Frontal cortex (tissue), 4 donors: ENCODE measurements around the gene NFKBIE. TPM values are rescaled to one million over a fixed set of nuclear protein-coding genes. Genes with fewer than 3 reads are reported as not detected.

ENCODE experiments used
- DNase-seq, 2 donors: peaks; one replicate each; pipeline ENCODE4 v3.0.0; 2012; ENCODE audit warnings: low spot score in 2 of 2
- FAIRE-seq: peaks from 2 replicates; lab custom pipeline; 2012; peaks lifted over from hg19 to GRCh38; lab: Jason Lieb, UNC
- total RNA-seq: library from RNA; depleted of rRNA; stranded (reverse); fragments of >200 nt; gene quantifications from one replicate; pipeline ENCODE4 v1.2.3, GENCODE V29; 2014
- donor health status: control.
- donor health status: control.
- donor health status: control.

The NFKBIE gene
- total RNA-seq, 1 donor from 2014 or later: 8.2 TPM

DNA sequence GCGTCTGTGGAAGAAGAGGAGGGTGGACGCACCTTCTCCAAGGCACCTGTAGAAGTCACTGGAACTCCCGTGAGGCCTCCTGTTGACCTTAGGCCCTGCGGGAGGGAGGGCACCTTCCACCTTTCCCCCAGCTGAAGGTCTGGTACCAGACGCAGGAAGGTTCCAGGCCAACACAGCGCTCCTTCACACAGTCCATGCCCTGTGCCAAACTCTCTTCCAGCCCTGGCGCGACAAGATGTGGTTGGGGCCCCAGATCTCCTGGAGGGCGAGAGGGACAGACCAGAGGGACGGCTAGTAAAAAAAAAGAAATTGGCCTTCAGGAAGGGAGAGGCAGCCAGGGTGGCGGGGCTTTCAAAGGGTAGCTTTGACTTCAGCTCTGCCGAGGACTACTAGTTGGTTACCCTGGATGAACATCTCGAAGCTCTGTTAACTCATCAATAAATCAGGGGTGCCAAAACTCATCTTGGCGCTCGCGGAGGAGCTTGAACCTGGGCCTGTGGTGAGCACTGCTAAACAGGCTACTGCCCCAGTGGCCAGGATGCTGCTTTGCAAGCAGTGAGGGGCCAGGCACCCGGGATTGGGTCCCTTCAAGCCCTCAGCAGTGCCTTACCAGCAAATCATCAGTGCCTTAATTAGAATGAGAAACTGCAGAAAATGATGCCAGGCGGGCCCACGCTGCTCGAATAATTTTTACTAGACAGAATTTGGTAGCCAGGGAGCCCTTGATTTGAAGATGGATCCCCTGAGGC lies 32.9 kb upstream of the NFKBIE start:
- no peak for FAIRE-seq
- no peak for DNase-seq

- DNase-seq: peak; percentile 59 to 72
- FAIRE-seq: no peak
Observed at GRCh38 chr6:44297063-44298038, 32.0 kb upstream of the NFKBIE start.

DNA sequence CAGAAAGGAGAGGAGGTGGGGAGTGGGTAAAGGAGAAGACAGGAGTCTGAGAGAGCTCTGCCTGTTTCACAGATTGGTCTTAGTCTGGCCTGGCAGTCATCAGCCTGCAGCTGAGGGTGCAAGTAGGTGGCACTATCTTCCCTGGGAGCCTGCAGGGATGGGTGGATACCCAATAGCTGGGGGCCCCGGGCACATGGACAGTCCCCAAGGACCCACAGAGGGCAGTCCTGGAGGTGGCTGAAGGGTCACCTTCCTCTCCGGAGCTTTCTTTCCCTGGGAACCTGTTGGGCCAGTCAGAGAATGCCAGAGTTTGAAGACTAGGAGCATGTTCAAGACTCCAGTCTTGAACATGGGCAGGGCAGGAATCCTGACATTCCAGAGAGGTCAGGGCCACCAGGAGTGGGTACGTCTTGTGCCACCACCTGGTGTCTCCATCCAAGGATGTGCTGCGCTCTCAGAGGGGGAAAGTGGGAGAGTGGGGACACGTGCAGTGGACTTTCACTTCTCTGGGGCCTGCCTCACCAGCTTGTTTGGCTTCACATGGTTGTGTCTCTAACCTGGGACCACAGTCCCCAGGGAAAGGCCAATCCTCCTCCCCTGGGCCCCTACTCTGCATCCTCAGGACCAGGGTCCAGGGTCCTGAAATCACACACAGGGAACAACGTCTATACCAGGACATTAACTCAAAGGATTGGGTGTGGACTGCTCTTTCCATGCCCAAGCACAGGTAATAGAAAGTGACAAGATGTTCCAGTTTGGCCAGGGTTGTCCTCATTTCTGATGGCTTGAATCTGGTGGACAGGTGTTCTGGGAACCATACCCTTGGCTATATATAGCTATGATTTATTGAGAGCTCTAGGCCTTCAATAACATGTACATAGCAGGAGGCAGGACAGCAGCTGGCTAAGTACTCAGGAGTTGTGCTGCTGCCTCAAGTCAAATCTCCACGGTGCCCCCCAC lies 29.8 kb upstream of the NFKBIE start:
- FAIRE-seq: no peak

DNA sequence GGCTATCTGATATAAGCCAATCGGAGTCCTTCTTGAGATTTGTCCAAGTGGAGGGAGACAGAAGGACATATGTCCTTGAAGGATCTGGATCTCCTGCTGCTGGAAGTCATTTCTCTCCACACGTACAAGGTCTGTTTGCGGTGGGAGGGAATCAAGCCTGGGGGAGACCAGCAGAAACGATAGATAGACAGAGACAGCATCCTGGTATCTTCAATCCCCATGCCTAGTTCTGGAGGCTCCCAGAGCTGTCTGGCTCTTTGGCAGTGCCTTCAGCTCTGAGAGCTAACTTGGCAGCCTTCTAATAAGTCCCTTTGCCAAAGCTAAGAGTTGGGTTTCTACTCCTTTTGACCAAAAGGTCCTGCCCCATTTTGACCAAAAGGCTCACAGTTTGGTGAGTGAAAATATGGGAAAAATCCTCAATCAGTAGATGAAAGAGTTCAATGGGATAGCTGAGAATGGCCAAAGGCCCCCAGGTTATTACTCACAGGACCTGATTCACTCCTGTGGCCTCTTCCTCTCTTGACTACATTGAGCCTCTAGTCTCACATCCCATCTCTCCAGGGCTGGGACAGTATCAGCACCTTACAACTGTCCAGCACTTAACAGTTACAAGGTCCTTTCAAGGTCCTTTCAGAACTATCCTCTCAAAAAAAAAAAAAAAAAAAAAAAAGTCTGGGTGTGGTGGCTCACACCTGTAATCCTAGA lies 27.5 kb upstream of the NFKBIE start:
- DNase-seq (no peak), FAIRE-seq (no peak)

More for the DNA sequence above, 29.8 kb upstream of the NFKBIE start:
- DNase-seq: no peak

GRCh38 chr6:44291841-44292240 lies 26.5 kb upstream of the NFKBIE start:
- DNase-seq (no peak), FAIRE-seq (no peak)

- no peak for DNase-seq
- no peak for FAIRE-seq
Observed at GRCh38 chr6:44289726-44290260, 24.4 kb upstream of the NFKBIE start.

DNA sequence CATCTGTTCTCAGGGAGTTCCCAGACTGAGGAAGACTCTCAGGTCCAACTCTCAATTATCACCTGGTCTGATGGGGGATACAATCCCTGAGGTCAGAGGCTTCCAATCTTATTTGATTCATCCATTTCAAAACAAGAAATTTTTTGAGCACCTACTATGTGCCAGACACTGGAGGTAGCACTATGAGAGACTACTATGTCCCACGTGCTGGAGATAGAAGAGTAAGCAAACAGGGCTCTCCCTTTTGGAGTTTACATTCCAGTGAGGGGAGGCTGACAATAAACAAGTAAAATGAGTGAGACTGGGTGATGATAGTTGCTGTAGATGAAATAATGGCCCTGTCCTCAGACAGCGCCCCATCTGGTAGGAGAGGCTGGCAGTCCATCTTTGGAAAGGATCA lies 21.4 kb upstream of the NFKBIE start:
- FAIRE-seq (no peak), DNase-seq (no peak)

GRCh38 chr6:44286285-44286565 lies 20.9 kb upstream of the NFKBIE start:
- DNase-seq (no peak), FAIRE-seq (no peak)

DNA sequence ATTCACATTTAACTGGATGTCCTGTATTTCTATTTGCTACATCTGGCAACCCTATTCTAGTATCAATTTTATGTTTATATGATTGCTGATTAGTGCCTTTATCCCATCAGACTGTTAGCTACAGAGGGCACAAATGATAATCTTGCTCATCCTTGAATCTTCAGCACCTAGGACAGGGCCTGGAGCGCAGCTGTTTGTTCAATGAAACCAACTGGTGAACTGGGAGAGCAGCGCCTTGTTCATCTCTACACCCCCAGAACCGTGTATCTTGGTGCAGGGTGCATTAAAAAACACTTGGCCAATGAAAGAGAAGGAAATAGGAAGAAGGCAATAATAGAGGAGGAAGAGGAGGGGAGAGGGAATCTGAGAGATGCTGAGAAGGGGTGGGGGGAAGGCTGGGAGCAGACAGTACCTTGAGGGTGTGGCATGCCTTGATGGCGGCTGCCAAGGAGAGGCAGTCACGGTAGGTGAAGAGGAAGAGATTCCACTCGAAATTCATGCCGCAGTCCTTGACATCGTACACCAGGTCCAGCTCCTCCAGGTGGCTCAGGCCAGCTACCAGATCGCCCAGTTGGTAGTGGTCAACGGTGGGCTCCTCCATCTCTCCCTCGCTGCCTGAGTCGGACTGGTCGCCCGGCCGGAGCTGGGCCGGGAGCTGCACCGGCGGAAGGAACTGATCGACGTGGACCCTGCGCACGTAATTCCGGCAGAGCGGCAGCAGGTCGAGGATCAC lies 20.4 kb upstream of the NFKBIE start:
- no peak for DNase-seq
- no peak for FAIRE-seq

GRCh38 chr6:44284867-44285266 lies 19.5 kb upstream of the NFKBIE start:
- FAIRE-seq: no peak
- no peak for DNase-seq

GRCh38 chr6:44284121-44284520 lies 18.8 kb upstream of the NFKBIE start:
- no peak for FAIRE-seq
- no peak for DNase-seq

DNA sequence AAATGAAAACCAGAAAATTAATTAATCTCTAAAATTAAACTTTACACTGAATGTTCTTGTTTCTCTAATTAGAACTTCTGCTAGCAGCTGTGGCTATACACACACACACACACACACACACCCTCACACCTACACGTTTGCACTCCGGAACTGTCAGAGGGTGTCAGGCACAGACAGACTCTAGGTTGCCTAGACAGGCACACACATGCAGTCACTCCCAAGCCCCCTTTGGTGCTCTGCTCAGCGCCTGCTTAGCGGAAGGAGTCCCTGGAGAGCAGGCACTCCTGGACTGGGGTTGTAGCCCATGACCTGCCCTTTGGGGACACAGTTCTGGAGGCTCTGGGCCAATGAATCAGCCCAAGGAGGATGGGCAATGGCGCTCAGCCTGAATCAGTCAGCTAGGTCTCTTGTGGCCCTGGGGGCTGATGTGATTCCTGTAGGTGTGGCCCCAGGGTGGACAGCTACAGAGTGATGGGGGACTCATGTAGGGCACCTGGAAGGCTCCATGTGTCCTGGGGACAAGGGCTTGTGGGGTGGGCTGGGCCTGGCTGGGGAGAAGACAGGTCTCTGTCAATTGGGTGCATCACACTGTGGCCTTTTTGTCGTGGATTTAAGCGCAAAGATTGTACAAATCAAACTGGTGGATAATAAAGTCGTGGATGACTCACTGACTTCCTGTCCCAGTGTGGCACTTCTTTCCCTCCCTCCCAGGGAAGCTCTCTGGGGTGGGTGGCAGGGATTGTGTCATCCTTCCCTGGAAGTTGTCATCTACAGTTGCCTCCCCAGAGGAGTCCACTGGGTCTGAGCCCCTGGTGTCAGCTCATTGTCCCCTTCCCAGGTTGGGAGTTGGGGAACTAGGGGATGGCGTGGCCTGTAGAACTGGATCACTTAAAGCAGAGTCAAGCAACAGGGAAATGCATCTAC lies 13.7 kb upstream of the NFKBIE start:
- no peak for DNase-seq
- no peak for FAIRE-seq

GRCh38 chr6:44278315-44278714 lies 13.0 kb upstream of the NFKBIE start:
- no peak for DNase-seq

DNA sequence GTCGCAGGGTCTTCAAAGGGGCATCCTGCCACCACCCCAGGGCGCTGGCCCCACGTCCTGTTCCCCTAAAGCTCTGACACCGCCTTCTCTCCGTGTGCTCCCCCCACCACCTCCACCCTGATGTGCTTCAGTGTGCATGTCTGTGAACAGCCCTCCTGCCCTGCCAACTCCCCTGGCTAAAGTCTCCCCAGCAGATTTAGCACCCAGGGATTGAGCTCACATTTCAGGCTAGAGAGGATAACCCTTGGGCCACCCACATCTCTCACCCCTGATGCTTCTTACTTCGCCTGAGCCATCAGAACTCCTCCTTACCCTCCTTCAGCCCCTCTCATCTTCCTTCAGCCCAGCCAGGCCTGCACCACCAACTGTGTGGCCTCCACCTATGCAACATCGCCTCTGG lies 12.4 kb upstream of the NFKBIE start:
- FAIRE-seq (no peak), DNase-seq (no peak)

More at GRCh38 chr6:44278315-44278714, 13.0 kb upstream of the NFKBIE start:
- no peak for FAIRE-seq

DNA sequence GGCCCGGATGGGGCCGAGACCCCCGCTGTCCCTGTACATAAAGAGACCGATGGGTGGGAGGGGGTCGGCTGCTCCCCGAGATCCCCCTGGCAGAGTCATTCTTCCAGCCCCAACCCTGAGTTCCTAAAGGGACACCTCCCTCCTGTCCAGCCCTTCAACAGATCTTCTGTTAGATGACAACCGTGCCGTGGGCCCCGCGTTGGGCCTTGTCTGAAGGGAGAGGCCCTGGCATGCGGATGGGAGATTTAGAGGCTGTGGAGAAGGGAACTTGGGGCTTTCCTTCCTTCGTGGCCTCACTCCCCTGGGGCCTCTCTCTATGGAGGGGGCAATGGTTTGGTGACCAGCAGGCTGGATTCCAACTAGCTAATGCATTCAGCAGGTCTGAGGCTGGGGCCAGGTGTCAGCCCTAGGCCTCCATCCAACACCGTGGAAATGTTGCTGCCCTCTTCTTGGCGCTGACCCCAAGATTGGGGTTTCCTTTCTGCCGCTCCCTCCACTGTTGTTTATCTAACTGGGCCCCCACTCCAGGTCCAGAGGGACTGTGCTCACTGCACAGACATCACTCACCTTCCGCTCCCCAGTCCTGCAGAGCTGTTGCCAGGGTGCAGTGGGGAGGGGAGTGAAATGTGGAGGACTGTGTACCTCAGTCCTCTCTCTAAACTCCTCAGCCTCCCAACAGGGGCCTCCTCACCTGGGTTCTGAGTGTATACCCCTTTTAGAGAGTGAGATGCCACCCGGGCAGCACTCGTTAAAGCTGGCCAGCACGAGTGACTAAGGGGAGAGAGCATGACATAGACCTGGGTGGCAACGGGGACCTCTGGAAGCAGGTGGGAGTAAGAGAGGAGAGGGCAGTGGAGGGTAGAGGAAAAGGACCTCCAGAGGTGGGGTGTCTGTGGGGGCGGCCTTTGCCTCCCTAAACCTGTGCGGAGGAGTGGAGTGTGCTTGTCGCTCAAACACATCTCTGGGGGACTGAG lies 11.6 kb upstream of the NFKBIE start:
- FAIRE-seq (no peak), DNase-seq (no peak)
